Common myeloid progenitor, CD34-positive (primary cell): Measurements from ENCODE around the gene LGR4.

Source experiments
- CTCF ChIA-PET: fragments of 350-600 bp; sonication (Branson Sonifier 250); formaldehyde crosslinking; loops from one replicate; lab custom pipeline; 2021; ENCODE audit warnings: antibody characterized with exemption; lab: Charles Lee
- POLR2A ChIA-PET: fragments of 350-600 bp; sonication (Branson Sonifier 250); formaldehyde crosslinking; loops from one replicate; lab custom pipeline; 2021; ENCODE audit warnings: antibody characterized with exemption; lab: Charles Lee
- DNase-seq, 3 donors: peaks; one replicate each; pipeline versions ENCODE4 v3.0.0 to v3.0.0-alpha.2; 2013
- H3K27ac ChIP-seq, 2 experiments: 1 replicate in 1 of 2; 2 replicates in 1 of 2; pipeline ENCODE4 v1.7.0; 2013; ENCODE audit warnings: inconsistent platforms in 2 of 2, low read length in 2 of 2, mild to moderate bottlenecking in 2 of 2, low read depth in 1 of 2, moderate library complexity in 1 of 2; ENCODE audit not compliant: severe bottlenecking in 2 of 2, insufficient read depth in 1 of 2, poor library complexity in 1 of 2
- H3K27me3 ChIP-seq, 5 experiments: replicated peaks in 2 of 5; 1 replicate in 3 of 5; 2 replicates in 2 of 5; pipeline versions ENCODE4 v1.6.1 to v1.7.0; 2013; ENCODE audit warnings: low read length in 4 of 5, mild to moderate bottlenecking in 2 of 5, moderate library complexity in 2 of 5, inconsistent platforms in 1 of 5; ENCODE audit not compliant: insufficient read depth in 5 of 5, control insufficient read depth in 4 of 5
- H3K36me3 ChIP-seq, 4 experiments: 1 replicate in 2 of 4; 2 replicates in 2 of 4; pipeline versions ENCODE4 v1.6.1 to v1.7.0; 2013; ENCODE audit warnings: low read length in 3 of 4, control low read depth in 1 of 4, mild to moderate bottlenecking in 1 of 4; ENCODE audit not compliant: control insufficient read depth in 4 of 4, insufficient read depth in 4 of 4
- H3K4me1 ChIP-seq, 4 experiments: 1 replicate in 3 of 4; 2 replicates in 1 of 4; pipeline versions ENCODE4 v1.6.1 to v1.7.1; 2013; ENCODE audit warnings: low read length in 3 of 4, mild to moderate bottlenecking in 3 of 4, control low read depth in 1 of 4, inconsistent platforms in 1 of 4, moderate library complexity in 1 of 4; ENCODE audit not compliant: control insufficient read depth in 4 of 4, insufficient read depth in 4 of 4; ENCODE audit errors: control extremely low read depth in 1 of 4
- H3K4me3 ChIP-seq, 7 experiments: 1 replicate in 4 of 7; 2 replicates in 3 of 7; pipeline versions ENCODE4 v1.5.1 to v1.7.0; 2013; ENCODE audit warnings: mild to moderate bottlenecking in 7 of 7, low read length in 6 of 7, moderate library complexity in 6 of 7, inconsistent platforms in 2 of 7, low read depth in 2 of 7, control low read depth in 1 of 7; ENCODE audit not compliant: insufficient read depth in 4 of 7, control insufficient read depth in 1 of 7; ENCODE audit errors: extremely low read depth in 1 of 7
- H3K9me3 ChIP-seq, 5 experiments: 1 replicate in 4 of 5; 2 replicates in 1 of 5; pipeline versions ENCODE4 v1.6.1 to v1.7.1; 2013; ENCODE audit warnings: low read length in 4 of 5, mild to moderate bottlenecking in 2 of 5, inconsistent platforms in 1 of 5, low read depth in 1 of 5, moderate library complexity in 1 of 5; ENCODE audit not compliant: control insufficient read depth in 4 of 5, insufficient read depth in 2 of 5; ENCODE audit errors: control extremely low read depth in 1 of 5
- WGBS: methylation state at CpG from one replicate; pipeline ENCODE4 v1.1.5; 2013; ENCODE audit not compliant: insufficient coverage; 5-methylcytosine and 5-hydroxymethylcytosine counted together

LGR4 gene

DNA sequence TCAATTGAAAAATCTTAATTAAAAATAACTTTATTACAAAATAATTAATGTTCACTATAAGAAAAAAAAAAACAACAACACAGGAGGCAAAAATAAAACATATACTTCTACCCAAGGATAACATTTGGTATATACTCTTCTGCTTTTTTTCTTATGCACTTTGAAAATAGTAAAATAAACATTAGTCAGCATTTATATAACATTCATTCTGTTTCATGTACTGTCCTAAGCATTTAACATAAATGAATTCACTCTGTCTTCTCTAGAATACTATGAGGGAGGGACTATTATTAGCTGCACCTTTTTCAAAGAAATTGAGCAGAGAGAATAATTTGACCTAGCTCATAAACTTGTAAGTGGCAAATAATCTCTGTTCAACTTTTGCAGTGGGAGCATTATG is 61.3 kb downstream of the LGR4 start:
- no peak overlapping the region for H3K27ac ChIP-seq
- H3K9me3 ChIP-seq: no peaks in the 10 kb centered on the region
- ChIA-PET CTCF (no interaction called here), POLR2A (no interaction called here)
- H3K4me3 ChIP-seq: no peak overlapping the region
- H3K27me3 ChIP-seq: no peaks in the 10 kb centered on the region
- no peak for DNase-seq
- no peaks in the 10 kb centered on the region for H3K4me1 ChIP-seq
- H3K36me3 ChIP-seq: no peaks in the 10 kb centered on the region

DNA sequence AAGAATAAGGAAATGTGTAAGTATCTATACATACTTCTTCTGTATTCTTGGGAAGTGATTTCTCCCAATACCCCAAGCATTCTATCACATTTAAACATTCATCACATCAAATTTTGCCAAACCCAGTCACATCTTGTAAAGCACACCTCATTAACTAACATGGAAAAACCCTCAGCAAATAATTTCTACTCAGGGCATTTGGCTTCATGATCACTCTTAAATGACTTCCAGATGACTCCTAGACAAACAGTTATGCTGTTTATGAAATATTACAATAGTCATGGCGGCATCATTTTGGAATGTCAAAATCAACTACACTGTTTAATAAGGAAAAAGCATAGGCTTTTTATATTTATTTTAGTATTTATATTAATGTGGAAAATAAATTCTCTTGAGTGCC is 62.3 kb downstream of the LGR4 start:
- Histone ChIP-seq H3K36me3 (no peaks in the 10 kb centered on the region), H3K4me1 (no peaks in the 10 kb centered on the region), H3K27me3 (no peaks in the 10 kb centered on the region), H3K27ac (no peak overlapping the region), H3K9me3 (no peaks in the 10 kb centered on the region), H3K4me3 (no peak overlapping the region)
- CTCF ChIA-PET: no interaction called here
- POLR2A ChIA-PET: no interaction called here
- no CpG with 5 or more reads among the region's 1 CpG for WGBS
- DNase-seq: no peak

GRCh38 chr11:27409742-27410141 is 62.8 kb downstream of the LGR4 start:
- no peaks in the 10 kb centered on the region for H3K27me3 ChIP-seq
- CTCF ChIA-PET: no interaction called here

GRCh38 chr11:27409049-27409448 is 63.5 kb downstream of the LGR4 start:
- DNase-seq: no peak
- Histone ChIP-seq H3K4me1 (no peaks in the 10 kb centered on the region), H3K27ac (no peak overlapping the region), H3K36me3 (no peaks in the 10 kb centered on the region), H3K27me3 (no peaks in the 10 kb centered on the region), H3K9me3 (no peaks in the 10 kb centered on the region), H3K4me3 (no peak overlapping the region)
- ChIA-PET POLR2A (no interaction called here), CTCF (no interaction called here)

More at GRCh38 chr11:27409742-27410141, 62.8 kb downstream of the LGR4 start:
- no peaks in the 10 kb centered on the region for H3K4me1 ChIP-seq
- no peaks in the 10 kb centered on the region for H3K9me3 ChIP-seq
- POLR2A ChIA-PET: no interaction called here
- no peak for DNase-seq
- no peaks in the 10 kb centered on the region for H3K36me3 ChIP-seq
- H3K4me3 ChIP-seq: no peak overlapping the region
- WGBS: no CpG with 5 or more reads among the region's 2 CpGs
- no peak overlapping the region for H3K27ac ChIP-seq

- no CpG with 5 or more reads among the region's 2 CpGs for WGBS
- ChIA-PET POLR2A (no interaction called here), CTCF (no interaction called here)
- no peak overlapping the region for H3K4me3 ChIP-seq
- no peak overlapping the region for H3K27ac ChIP-seq
- no peaks in the 10 kb centered on the region for H3K27me3 ChIP-seq
- no peaks in the 10 kb centered on the region for H3K4me1 ChIP-seq
- DNase-seq: no peak
- no peaks in the 10 kb centered on the region for H3K36me3 ChIP-seq
- H3K9me3 ChIP-seq: no peaks in the 10 kb centered on the region
These were observed 64.3 kb downstream of the LGR4 start for GRCh38 chr11:27408246-27408800.

DNA sequence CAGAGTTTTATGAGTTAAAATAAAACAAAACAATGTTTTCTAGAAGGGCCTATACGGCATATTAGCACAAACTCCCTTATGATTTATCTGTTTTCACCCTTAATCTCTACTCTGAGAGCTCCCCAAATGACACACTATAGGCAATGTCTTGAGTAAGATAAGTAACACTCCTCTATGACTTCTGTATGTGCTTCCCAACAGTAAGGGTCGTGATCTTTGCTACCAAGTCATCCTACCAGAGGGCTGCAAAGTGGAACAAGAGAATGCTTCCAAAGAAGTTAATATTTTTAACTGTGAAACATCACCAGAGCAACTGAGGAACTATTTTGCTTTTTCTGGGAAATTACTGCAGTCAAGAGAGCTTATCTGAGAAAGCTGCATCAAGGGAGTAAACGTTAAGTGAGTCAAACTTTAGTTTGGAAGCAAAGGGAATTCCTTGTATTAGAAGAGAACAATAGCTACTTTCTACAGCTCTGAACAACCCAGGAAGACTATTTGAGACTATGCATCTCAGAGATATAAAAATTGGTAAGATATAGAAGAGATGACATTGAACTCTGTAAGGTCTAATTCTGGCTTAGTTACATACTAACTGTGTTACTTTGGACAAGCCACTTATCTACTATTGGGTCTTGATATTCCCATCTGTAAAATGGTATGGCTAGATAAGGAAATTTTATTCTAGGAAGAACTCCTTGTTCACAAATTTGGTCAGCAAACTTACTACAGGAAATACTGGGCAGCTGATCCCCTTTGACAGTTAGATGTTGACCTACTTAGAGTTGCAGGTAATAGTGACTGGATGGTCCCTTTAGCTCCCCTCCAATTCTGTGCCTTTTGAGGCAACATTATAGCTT is 65.9 kb downstream of the LGR4 start:
- no peaks in the 10 kb centered on the region for H3K27me3 ChIP-seq
- H3K4me3 ChIP-seq: no peak overlapping the region
- ChIA-PET CTCF (interaction anchor here (1.1 kb wide), 1 partner anchor 22 kb away, joined by 3 read pairs; no protein-coding TSS in a partner anchor), POLR2A (no interaction called here)
- no peaks in the 10 kb centered on the region for H3K9me3 ChIP-seq
- no peak overlapping the region for H3K27ac ChIP-seq
- H3K36me3 ChIP-seq: no peaks in the 10 kb centered on the region
- WGBS: 82% methylated on average over 3 of the region's 3 CpGs
- H3K4me1 ChIP-seq: no peaks in the 10 kb centered on the region
- no peak for DNase-seq

- Histone ChIP-seq H3K27me3 (no peaks in the 10 kb centered on the region), H3K36me3 (no peaks in the 10 kb centered on the region)
- POLR2A ChIA-PET: no interaction called here
These were observed 67.5 kb downstream of the LGR4 start for GRCh38 chr11:27405134-27405533.

More at GRCh38 chr11:27405134-27405533, 67.5 kb downstream of the LGR4 start:
- H3K4me1 ChIP-seq: no peaks in the 10 kb centered on the region
- no peaks in the 10 kb centered on the region for H3K9me3 ChIP-seq
- no peak overlapping the region for H3K4me3 ChIP-seq
- 92% methylated on average over 3 of the region's 3 CpGs for WGBS
- CTCF ChIA-PET: no interaction called here
- no peak for DNase-seq
- H3K27ac ChIP-seq: no peak overlapping the region
